HCT116 (cell line): ENCODE results near the gene SLC4A2. TPM values are rescaled to one million over a fixed set of nuclear protein-coding genes. Genes with fewer than 3 reads are reported as not detected.

Source experiments
- ATAC-seq: fragments of 200-7000 bp; cut with Tn5 transposase; 2 replicates; pipeline ENCODE4 v1.9.1; 2020; ENCODE audit warnings: mild to moderate bottlenecking, moderate library complexity
- BruUV-seq: library from RNA; stranded (reverse); fragments of 400-500 nt; replicated peaks from 2 replicates; lab custom pipeline; 2021; lab: Mats Ljungman, UMichigan
- CTCF ChIA-PET: fragments of 300-600 bp; sonication (Branson Sonifier 250); formaldehyde crosslinking; loops from one replicate; lab custom pipeline; 2021; ENCODE audit warnings: antibody characterized with exemption; lab: Charles Lee
- POLR2A ChIA-PET: fragments of 300-600, 350-600 bp; sonication (Branson Sonifier 250); formaldehyde crosslinking; loops from one replicate; lab custom pipeline; 2021; ENCODE audit warnings: antibody characterized with exemption; lab: Charles Lee
- RAD21 ChIA-PET, 2 experiments: fragments of 300-600 bp; sonication (Branson Sonifier 250); formaldehyde crosslinking; loops; one replicate each; lab custom pipeline; 2023; ENCODE audit warnings: low total read pairs in 2 of 2; ENCODE audit not compliant: uncharacterized antibody in 2 of 2, unreplicated experiment in 2 of 2, low non-redundant PET in 1 of 2; lab: Charles Lee
- DNase-seq: peaks from one replicate; pipeline ENCODE4 v3.0.0-alpha.2; 2010; ENCODE audit warnings: low read depth, low spot score
- H2AFZ ChIP-seq: fragments of 200-600 bp; shearing (Covaris generic), sonication (generic); 2 replicates; pipeline ENCODE4 v1.6.1; 2017; ENCODE audit warnings: low read depth, mixed run types, mixed read lengths, antibody characterized with exemption, low read length; ENCODE audit not compliant: poor library complexity, severe bottlenecking
- H3K27ac ChIP-seq: 2 replicates; pipeline ENCODE4 v1.5.1; 2012; ENCODE audit warnings: low read depth, low read length
- H3K27me3 ChIP-seq: fragments of 200-600 bp; sonication (generic); 2 replicates; pipeline ENCODE4 v1.6.1; 2016; ENCODE audit warnings: mixed run types, low read length, mixed read lengths; ENCODE audit not compliant: insufficient read depth
- H3K36me3 ChIP-seq, 2 experiments: fragments of 200-500 bp in 1 of 2; fragments of 200-600 bp in 1 of 2; sonication (Bioruptor generic) in 1 of 2; sonication (generic) in 1 of 2; 2 replicates each; pipeline versions ENCODE4 v1.5.1 to v1.6.1; 2014 to 2016; ENCODE audit warnings: low read length in 2 of 2, inconsistent platforms in 1 of 2, mixed read lengths in 1 of 2, mixed run types in 1 of 2; ENCODE audit not compliant: insufficient read depth in 2 of 2, control insufficient read depth in 1 of 2
- H3K4me1 ChIP-seq, 2 experiments: fragments of 200-600 bp in 1 of 2; sonication (generic) in 1 of 2; 2 replicates each; pipeline versions ENCODE4 v1.5.1 to v1.6.1; 2012 to 2017; ENCODE audit warnings: low read length in 2 of 2, inconsistent platforms in 1 of 2, mild to moderate bottlenecking in 1 of 2, mixed read lengths in 1 of 2, mixed run types in 1 of 2, moderate library complexity in 1 of 2; ENCODE audit not compliant: insufficient read depth in 2 of 2, control insufficient read depth in 1 of 2
- H3K4me2 ChIP-seq: fragments of 200-600 bp; sonication (generic); 2 replicates; pipeline ENCODE4 v1.6.1; 2017; ENCODE audit warnings: mixed run types, low read length, mixed read lengths
- H3K4me3 ChIP-seq, 2 experiments: fragments of 200-600 bp in 1 of 2; sonication (generic) in 1 of 2; replicated peaks in 1 of 2; 2 replicates each; pipeline ENCODE4 v1.5.1; 2011 to 2016; ENCODE audit warnings: low read length in 2 of 2, control low read depth in 1 of 2, low read depth in 1 of 2, mild to moderate bottlenecking in 1 of 2, mixed read lengths in 1 of 2, mixed run types in 1 of 2
- H3K79me2 ChIP-seq: fragments of 200-600 bp; sonication (generic); 2 replicates; pipeline ENCODE4 v1.6.1; 2017; ENCODE audit warnings: mild to moderate bottlenecking, mixed run types, low read length, moderate library complexity, mixed read lengths; ENCODE audit not compliant: insufficient read depth
- H3K9ac ChIP-seq: fragments of 200-600 bp; sonication (generic); 2 replicates; pipeline ENCODE4 v1.6.1; 2016; ENCODE audit warnings: low read length, mixed read lengths
- H3K9me2 ChIP-seq: fragments of 200-600 bp; sonication (generic), shearing (Covaris generic); 2 replicates; pipeline ENCODE4 v1.6.1; 2017; ENCODE audit warnings: mixed run types, mild to moderate bottlenecking, moderate library complexity; ENCODE audit not compliant: insufficient read depth
- H3K9me3 ChIP-seq, 2 experiments: fragments of 200-500 bp in 1 of 2; fragments of 200-600 bp in 1 of 2; sonication (Bioruptor generic) in 1 of 2; sonication (generic) in 1 of 2; 2 replicates each; pipeline ENCODE4 v1.6.1; 2014 to 2017; ENCODE audit warnings: low read length in 2 of 2, mixed read lengths in 2 of 2, inconsistent platforms in 1 of 2, low read depth in 1 of 2, mild to moderate bottlenecking in 1 of 2, mixed run types in 1 of 2, moderate library complexity in 1 of 2; ENCODE audit not compliant: control insufficient read depth in 1 of 2, insufficient read depth in 1 of 2
- H4K20me1 ChIP-seq: fragments of 200-600 bp; sonication (generic), shearing (Covaris generic); 2 replicates; pipeline ENCODE4 v1.6.1; 2017; ENCODE audit warnings: mixed run types, mild to moderate bottlenecking, moderate library complexity; ENCODE audit not compliant: insufficient read depth
- ATF3 ChIP-seq: IDR thresholded peaks from 2 replicates; pipeline ENCODE4 v1.6.1; 2012
- CTCF ChIP-seq, 3 experiments: fragments of 200-600 bp in 1 of 3; sonication (generic) in 1 of 3; IDR thresholded peaks in 2 of 3; conservative IDR thresholded peaks in 1 of 3; 2 replicates each; pipeline ENCODE4 v1.5.1; 2012 to 2017; ENCODE audit warnings: low read depth in 2 of 3, low read length in 2 of 3, antibody characterized with exemption in 1 of 3, borderline replicate concordance in 1 of 3, control low read depth in 1 of 3, mild to moderate bottlenecking in 1 of 3, mixed read lengths in 1 of 3, mixed run types in 1 of 3, moderate library complexity in 1 of 3; ENCODE audit not compliant: insufficient read depth in 1 of 3
- ELF1 ChIP-seq: IDR thresholded peaks from 2 replicates; pipeline ENCODE4 v1.6.1; 2012; ENCODE audit warnings: low read depth, borderline replicate concordance
- EZH2phosphoT487 ChIP-seq: fragments of 200-600 bp; IDR thresholded peaks from 2 replicates; pipeline ENCODE4 v1.6.1; 2018; ENCODE audit warnings: antibody characterized with exemption, borderline replicate concordance
- MAX ChIP-seq: IDR thresholded peaks from 2 replicates; pipeline ENCODE4 v1.6.1; 2012
- RAD21 ChIP-seq: IDR thresholded peaks from 2 replicates; pipeline ENCODE4 v1.6.1; 2012; ENCODE audit warnings: low read depth, mild to moderate bottlenecking
- REST ChIP-seq: IDR thresholded peaks from 2 replicates; pipeline ENCODE4 v1.6.1; 2012; ENCODE audit warnings: low read depth
- SIN3A ChIP-seq: IDR thresholded peaks from 2 replicates; pipeline ENCODE4 v1.6.1; 2012; ENCODE audit warnings: low read depth
- SP1 ChIP-seq: IDR thresholded peaks from 2 replicates; pipeline ENCODE4 v1.6.1; 2012; ENCODE audit warnings: low read depth
- SRF ChIP-seq: IDR thresholded peaks from 2 replicates; pipeline ENCODE4 v1.6.1; 2012; ENCODE audit warnings: low read depth
- YY1 ChIP-seq: IDR thresholded peaks from 2 replicates; pipeline ENCODE4 v1.6.1; 2011; ENCODE audit warnings: low read length, low read depth, moderate library complexity, mild to moderate bottlenecking; ENCODE audit not compliant: insufficient replicate concordance; ENCODE audit errors: extremely low read depth
- ZFX ChIP-seq: fragments of 450-650 bp; IDR thresholded peaks from 2 replicates; pipeline ENCODE4 v1.6.1; 2017
- intact Hi-C: fragments of 100-400 bp; cut with micrococcal nuclease; formaldehyde crosslinking; loops from 2 replicates; pipeline ENCODE4 v1.10.0; 2022
- total RNA-seq: library from RNA; stranded (reverse); gene quantifications from one replicate; pipeline ENCODE4 v1.2.1, GENCODE V29; 2021; ENCODE audit not compliant: unreplicated experiment

SLC4A2 gene
- total RNA-seq, 1 experiment from 2014 or later = 240 TPM

GRCh38 chr7:151071032-151071866 is 11.9 kb downstream of the SLC4A2 start:
- Histone ChIP-seq H3K27ac (no peak overlapping the region), H3K27me3 (no peaks in the 10 kb centered on the region), H4K20me1 (no peaks in the 10 kb centered on the region), H3K36me3 (peaks cover 56% of the 10 kb centered on the region in 2 experiments; a peak in 3 of 4 replicates), H3K4me2 (no peak overlapping the region), H3K9me2 (no peaks in the 10 kb centered on the region), H3K9me3 (no peaks in the 10 kb centered on the region), H3K4me3 (no peak overlapping the region), H3K4me1 (peaks cover 0 to 4% of the 10 kb centered on the region in 2 experiments; a peak in 1 of 4 replicates), H2AFZ (no peak overlapping the region), H3K79me2 (peaks cover 21% of the 10 kb centered on the region; the same call in 1 of the 2 replicates), H3K9ac (no peak overlapping the region)
- RAD21 ChIA-PET = no interaction called here
- CTCF ChIA-PET = no interaction called here
- BruUV-seq = no TSS peak
- no peak for DNase-seq
- intact Hi-C loops = no loop called here
- TF ChIP-seq ELF1 (no peak), SRF (no peak), ZFX (no peak), YY1 (no peak), MAX (no peak), ATF3 (no peak), SIN3A (no peak), RAD21 (no peak), REST (no peak), EZH2phosphoT487 (no peak), CTCF (IDR thresholded peaks at IDR 0.05 in 2 of 3, conservative IDR thresholded peaks at IDR 0.05 in 1 of 3; ENCODE audit: borderline replicate concordance in 1 of 3, insufficient read depth in 1 of 3, low read depth in 2 of 3, low read length in 2 of 3) (no peak), SP1 (no peak)
- no peak for ATAC-seq
- POLR2A ChIA-PET = interaction anchor here (0.9 kb wide), 1 partner anchor 8 kb away, joined by 3 read pairs; no protein-coding TSS in a partner anchor
